ENCODE data around the gene DOCK4. TPM values are rescaled to one million over a fixed set of nuclear protein-coding genes. Genes with fewer than 3 reads are reported as not detected.
"Not testable (repeated sequence)": the region's sequence is repeated elsewhere in the genome, so short reads cannot be mapped to it uniquely, and the experiment has no call there.

DOCK4 gene
- total RNA-seq, 4 donors from 2014 or later = 14.0 to 48.1 (median 30.9) TPM

DNA sequence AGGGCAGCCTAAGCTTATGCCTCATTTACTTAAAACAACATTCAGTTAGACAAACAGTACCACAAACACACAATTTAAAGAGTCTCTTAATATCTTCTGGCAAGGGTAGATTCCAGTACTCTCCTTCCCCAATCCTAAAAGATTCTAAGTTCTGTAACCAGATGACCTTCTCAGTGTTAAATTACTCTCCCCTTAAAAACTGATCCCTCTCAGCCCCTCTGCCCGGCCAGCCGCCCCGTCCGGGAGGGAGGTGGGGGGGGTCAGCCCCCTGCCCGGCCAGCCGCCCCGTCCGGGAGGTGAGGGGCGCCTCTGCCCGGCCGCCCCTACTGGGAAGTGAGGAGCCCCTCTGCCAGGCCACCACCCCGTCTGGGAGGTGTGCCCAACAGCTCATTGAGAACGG lies 78.2 kb downstream of the DOCK4 start:
- 88 to 94% methylated on average over 6 to 13 of the region's 13 CpGs for WGBS, 2 donors
- H3K36me3 ChIP-seq; DNase-seq; H3K4me1 ChIP-seq; intact Hi-C loops (cut with DNase I); H3K27me3 ChIP-seq; H3K4me3 ChIP-seq (replicated peaks in 1 of 3); H3K27ac ChIP-seq; H3K9me3 ChIP-seq: not testable (repeated sequence)

DNA sequence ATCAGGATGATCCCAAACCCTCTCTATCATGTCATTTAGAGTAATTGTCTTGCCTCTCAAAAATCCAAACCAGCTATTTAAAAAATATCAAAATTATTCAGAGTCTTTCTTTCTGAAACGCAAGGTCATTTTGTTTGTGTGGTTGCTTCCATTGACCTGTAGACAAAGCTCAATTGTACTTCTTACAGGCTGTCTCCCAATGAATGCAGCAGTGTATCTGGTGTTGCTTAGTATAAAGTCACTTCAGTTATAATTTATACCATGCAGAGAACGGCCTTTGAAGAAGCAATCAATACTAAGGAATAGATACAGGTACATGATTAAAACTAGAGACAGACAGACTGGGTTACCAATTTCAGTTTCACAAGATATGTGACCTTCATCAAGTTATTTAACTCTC lies 80.9 kb downstream of the DOCK4 start:
- intact Hi-C loops (cut with DNase I) = no loop called here
- Histone ChIP-seq H3K9me3 (no peaks in the 10 kb centered on the region), H3K27ac (no peak overlapping the region), H3K27me3 (no peaks in the 10 kb centered on the region), H3K4me1 (peaks cover 0 to 5% of the 10 kb centered on the region in 2 donors), H3K4me3 (replicated peaks in 1 of 3) (no peak overlapping the region), H3K36me3 (no peaks in the 10 kb centered on the region)
- no peak for DNase-seq
- 95 to 99% methylated on average over 2 of the region's 2 CpGs for WGBS, 2 donors
- no peak for TF ChIP-seq POLR2A (IDR thresholded peaks at IDR 0.05)

DNA sequence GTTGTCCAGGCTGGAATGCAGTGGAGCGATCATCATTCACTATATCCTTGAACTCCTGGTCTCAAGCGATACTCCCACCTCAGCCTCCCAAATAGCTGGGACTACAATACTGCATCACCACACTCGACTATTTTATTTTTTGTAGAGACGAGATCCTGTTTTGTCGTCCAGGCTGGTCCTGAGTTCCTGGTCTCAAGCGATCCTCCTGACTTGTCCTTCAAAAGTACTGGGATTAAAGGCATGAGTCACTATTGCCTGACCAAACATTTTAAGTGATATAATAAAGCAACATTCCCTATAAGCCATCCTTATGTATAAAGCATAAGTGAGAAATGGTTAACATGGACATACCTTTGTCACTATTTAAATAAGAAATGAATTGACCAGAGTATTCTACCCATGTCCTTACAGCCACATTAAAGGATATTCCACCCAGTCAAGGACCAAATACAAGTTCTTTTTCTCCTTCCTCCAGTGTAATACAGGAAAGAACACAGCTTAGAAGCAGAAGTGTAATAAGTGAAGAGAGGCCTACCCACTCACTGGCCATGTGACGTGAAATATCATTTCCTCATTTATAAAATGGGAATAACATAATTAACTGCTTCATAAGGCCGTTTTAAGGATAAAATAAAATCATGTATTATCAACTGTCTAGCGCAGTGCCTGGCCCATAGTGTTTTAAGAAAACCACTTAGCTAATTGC lies 82.0 kb downstream of the DOCK4 start:
- intact Hi-C loops (cut with DNase I) = no loop called here
- DNase-seq = no peak
- 93 to 94% methylated on average over 9 of the region's 9 CpGs for WGBS, 2 donors
- H3K36me3 ChIP-seq = no peaks in the 10 kb centered on the region
- no peaks in the 10 kb centered on the region for H3K4me1 ChIP-seq
- no peak overlapping the region for H3K27ac ChIP-seq
- H3K9me3 ChIP-seq = no peaks in the 10 kb centered on the region
- TF ChIP-seq, protein P1, sequence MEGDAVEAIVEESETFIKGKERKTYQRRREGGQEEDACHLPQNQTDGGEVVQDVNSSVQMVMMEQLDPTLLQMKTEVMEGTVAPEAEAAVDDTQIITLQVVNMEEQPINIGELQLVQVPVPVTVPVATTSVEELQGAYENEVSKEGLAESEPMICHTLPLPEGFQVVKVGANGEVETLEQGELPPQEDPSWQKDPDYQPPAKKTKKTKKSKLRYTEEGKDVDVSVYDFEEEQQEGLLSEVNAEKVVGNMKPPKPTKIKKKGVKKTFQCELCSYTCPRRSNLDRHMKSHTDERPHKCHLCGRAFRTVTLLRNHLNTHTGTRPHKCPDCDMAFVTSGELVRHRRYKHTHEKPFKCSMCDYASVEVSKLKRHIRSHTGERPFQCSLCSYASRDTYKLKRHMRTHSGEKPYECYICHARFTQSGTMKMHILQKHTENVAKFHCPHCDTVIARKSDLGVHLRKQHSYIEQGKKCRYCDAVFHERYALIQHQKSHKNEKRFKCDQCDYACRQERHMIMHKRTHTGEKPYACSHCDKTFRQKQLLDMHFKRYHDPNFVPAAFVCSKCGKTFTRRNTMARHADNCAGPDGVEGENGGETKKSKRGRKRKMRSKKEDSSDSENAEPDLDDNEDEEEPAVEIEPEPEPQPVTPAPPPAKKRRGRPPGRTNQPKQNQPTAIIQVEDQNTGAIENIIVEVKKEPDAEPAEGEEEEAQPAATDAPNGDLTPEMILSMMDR (IDR thresholded peaks at IDR 0.05) = no peak
- no peak for TF ChIP-seq POLR2A (IDR thresholded peaks at IDR 0.05)
- no peak overlapping the region for H3K4me3 ChIP-seq (replicated peaks in 1 of 3)
- H3K27me3 ChIP-seq = no peaks in the 10 kb centered on the region

DNA sequence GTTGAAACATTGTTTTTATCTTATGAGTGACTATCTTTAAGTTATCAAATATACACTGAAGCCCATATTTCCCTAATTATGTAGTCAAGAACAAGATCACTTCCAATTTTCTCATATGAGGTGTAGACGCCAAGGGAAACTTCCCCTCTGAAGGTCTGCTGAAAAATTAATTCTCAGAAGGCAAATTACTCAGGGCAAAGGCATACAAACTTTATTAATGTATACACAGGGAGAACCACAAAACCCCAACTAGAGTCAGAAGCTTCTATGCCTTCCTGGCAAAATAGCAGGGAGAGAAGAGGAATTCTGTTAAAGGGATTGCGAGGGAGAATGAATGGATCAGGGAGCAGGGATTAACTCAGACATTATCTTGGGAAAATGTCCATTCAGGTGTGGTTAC lies 83.4 kb downstream of the DOCK4 start:
- no peak for DNase-seq
- 94 to 95% methylated on average over 2 of the region's 2 CpGs for WGBS, 2 donors

DNA sequence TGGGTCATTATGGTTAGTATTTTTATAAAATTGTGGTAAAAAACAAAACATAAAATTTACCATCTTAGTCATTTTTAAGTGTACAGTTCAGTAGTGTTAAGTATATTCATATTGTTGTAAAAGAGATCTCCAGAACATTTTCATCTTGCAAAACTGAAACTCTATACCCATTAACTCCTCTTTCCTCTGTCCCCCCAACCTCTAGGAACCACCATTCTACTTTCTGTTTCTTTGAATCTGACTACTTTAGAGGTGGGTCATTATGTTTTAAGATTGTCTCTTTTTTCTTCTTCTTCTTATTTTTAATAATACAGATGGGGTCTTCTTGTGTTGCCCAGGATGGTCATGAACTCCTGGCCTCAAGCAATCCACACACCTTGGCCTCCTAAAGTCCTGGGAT lies 84.1 kb downstream of the DOCK4 start:
- Histone ChIP-seq H3K9me3 (no peaks in the 10 kb centered on the region), H3K4me3 (replicated peaks in 1 of 3) (no peak overlapping the region), H3K36me3 (no peaks in the 10 kb centered on the region), H3K27ac (no peak overlapping the region), H3K27me3 (no peaks in the 10 kb centered on the region), H3K4me1 (no peaks in the 10 kb centered on the region)
- intact Hi-C loops (cut with DNase I) = no loop called here
- TF ChIP-seq POLR2A (IDR thresholded peaks at IDR 0.05) = no peak
- TF ChIP-seq, protein P1 (IDR thresholded peaks at IDR 0.05) = no peak
- no peak for DNase-seq

More for the DNA sequence above, 83.4 kb downstream of the DOCK4 start:
- H3K27me3 ChIP-seq = no peaks in the 10 kb centered on the region
- no peaks in the 10 kb centered on the region for H3K36me3 ChIP-seq
- no peaks in the 10 kb centered on the region for H3K4me1 ChIP-seq
- H3K27ac ChIP-seq = no peak overlapping the region
- H3K9me3 ChIP-seq = no peaks in the 10 kb centered on the region
- H3K4me3 ChIP-seq (replicated peaks in 1 of 3) = no peak overlapping the region
- TF ChIP-seq POLR2A (IDR thresholded peaks at IDR 0.05) = no peak
- TF ChIP-seq, protein P1 (IDR thresholded peaks at IDR 0.05) = no peak
- intact Hi-C loops (cut with DNase I) = no loop called here

DNA sequence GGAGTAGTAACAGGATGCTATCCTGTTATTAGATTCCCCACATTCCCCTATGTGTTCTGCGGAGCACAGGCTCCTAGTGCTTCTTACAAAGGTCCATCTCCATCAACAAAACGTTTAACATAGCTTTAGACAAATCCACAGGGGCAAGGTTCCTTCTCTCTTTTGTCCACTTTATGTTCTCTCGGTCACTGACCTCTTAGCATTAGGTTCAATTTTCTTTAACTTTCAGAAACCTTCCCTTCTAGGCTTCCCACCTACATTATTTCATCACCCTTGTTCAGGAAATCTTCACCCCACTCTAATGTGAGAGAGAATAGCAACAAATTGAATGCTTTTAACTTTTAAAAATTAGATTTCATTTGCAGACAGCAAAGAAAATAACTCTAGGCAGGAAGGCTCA lies 84.9 kb downstream of the DOCK4 start:
- no peaks in the 10 kb centered on the region for H3K4me1 ChIP-seq
- no peaks in the 10 kb centered on the region for H3K36me3 ChIP-seq
- no peak for DNase-seq
- intact Hi-C loops (cut with DNase I) = no loop called here
- no peak overlapping the region for H3K4me3 ChIP-seq (replicated peaks in 1 of 3)
- TF ChIP-seq, protein P1 (IDR thresholded peaks at IDR 0.05) = no peak
- TF ChIP-seq POLR2A (IDR thresholded peaks at IDR 0.05) = no peak
- no peaks in the 10 kb centered on the region for H3K27me3 ChIP-seq
- no peaks in the 10 kb centered on the region for H3K9me3 ChIP-seq
- WGBS, 2 donors = 78 to 81% methylated on average over 3 of the region's 3 CpGs
- H3K27ac ChIP-seq = no peak overlapping the region

Measured in thyroid gland (tissue), 4 donors.